ENCODE results near the gene SPTLC2.

The SPTLC2 gene

DNA sequence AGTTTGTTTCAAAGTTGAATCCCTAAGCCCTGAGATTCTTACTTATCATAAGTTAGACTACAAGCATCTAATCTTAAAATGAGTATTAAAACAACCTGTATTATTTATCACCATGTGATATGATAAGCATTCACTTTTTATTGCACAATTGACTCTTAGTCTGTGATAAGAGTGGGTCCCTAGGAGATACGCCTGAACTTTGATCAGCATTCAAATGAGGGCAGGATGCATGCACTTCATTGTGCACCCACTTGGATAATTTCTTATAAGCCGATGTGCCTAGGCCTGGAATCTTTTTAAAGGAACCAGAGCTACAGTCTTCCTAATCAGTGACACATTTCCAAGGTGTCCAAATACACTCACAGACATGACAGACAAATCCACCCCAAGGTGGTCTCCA lies 31.4 kb upstream of the SPTLC2 start:
- Histone ChIP-seq H3K27me3 (ENCODE audit: insufficient read depth, low read depth) (no peaks in the 10 kb centered on the region), H3K36me3 (ENCODE audit: insufficient read depth) (no peaks in the 10 kb centered on the region), H3K9ac (no peak overlapping the region), H4K20me1 (ENCODE audit: insufficient read depth) (no peaks in the 10 kb centered on the region), H3K79me2 (ENCODE audit: insufficient read depth, low read depth) (no peaks in the 10 kb centered on the region), H3K4me1 (ENCODE audit: low read depth, poor library complexity, severe bottlenecking) (no peaks in the 10 kb centered on the region), H3K4me2 (no peak overlapping the region), H3K4me3 (IDR thresholded peaks at IDR 0.05; ENCODE audit: insufficient read depth, low read depth, low read length) (no peak overlapping the region), H3K27ac (no peak overlapping the region), H2AFZ (ENCODE audit: low read depth) (no peak overlapping the region)
- TF ChIP-seq, protein P1, sequence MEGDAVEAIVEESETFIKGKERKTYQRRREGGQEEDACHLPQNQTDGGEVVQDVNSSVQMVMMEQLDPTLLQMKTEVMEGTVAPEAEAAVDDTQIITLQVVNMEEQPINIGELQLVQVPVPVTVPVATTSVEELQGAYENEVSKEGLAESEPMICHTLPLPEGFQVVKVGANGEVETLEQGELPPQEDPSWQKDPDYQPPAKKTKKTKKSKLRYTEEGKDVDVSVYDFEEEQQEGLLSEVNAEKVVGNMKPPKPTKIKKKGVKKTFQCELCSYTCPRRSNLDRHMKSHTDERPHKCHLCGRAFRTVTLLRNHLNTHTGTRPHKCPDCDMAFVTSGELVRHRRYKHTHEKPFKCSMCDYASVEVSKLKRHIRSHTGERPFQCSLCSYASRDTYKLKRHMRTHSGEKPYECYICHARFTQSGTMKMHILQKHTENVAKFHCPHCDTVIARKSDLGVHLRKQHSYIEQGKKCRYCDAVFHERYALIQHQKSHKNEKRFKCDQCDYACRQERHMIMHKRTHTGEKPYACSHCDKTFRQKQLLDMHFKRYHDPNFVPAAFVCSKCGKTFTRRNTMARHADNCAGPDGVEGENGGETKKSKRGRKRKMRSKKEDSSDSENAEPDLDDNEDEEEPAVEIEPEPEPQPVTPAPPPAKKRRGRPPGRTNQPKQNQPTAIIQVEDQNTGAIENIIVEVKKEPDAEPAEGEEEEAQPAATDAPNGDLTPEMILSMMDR (conservative IDR thresholded peaks at IDR 0.05; ENCODE audit: low read depth, low read length): no peak

DNA sequence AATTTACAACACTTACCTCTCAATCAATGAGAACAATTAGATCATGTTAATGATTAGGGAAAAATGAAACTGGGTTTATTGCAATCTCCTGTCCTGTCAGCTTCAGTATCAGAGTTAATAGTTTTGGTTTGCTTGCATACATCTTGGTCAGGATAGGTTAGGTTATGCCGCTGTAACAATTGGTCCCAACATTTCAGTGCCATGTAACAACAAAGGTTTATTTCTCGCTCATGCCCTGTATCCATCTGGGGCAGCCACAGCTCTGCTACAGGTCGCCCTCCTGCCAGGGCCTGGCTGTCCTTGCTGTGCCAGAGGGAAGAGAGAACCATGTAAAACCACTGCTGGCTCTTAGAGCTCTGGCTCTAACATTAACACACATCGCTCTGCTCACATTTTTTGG lies 30.5 kb upstream of the SPTLC2 start:
- no peaks in the 10 kb centered on the region for H3K79me2 ChIP-seq (ENCODE audit: insufficient read depth, low read depth)
- TF ChIP-seq, protein P1 (conservative IDR thresholded peaks at IDR 0.05; ENCODE audit: low read depth, low read length): no peak
- no peak overlapping the region for H2AFZ ChIP-seq (ENCODE audit: low read depth)
- H4K20me1 ChIP-seq (ENCODE audit: insufficient read depth): no peaks in the 10 kb centered on the region
- H3K4me3 ChIP-seq (IDR thresholded peaks at IDR 0.05; ENCODE audit: insufficient read depth, low read depth, low read length): no peak overlapping the region
- H3K9ac ChIP-seq: no peak overlapping the region
- no peaks in the 10 kb centered on the region for H3K27me3 ChIP-seq (ENCODE audit: insufficient read depth, low read depth)
- H3K27ac ChIP-seq: no peak overlapping the region
- no peak overlapping the region for H3K4me2 ChIP-seq
- no peaks in the 10 kb centered on the region for H3K4me1 ChIP-seq (ENCODE audit: low read depth, poor library complexity, severe bottlenecking)
- no peaks in the 10 kb centered on the region for H3K36me3 ChIP-seq (ENCODE audit: insufficient read depth)

DNA sequence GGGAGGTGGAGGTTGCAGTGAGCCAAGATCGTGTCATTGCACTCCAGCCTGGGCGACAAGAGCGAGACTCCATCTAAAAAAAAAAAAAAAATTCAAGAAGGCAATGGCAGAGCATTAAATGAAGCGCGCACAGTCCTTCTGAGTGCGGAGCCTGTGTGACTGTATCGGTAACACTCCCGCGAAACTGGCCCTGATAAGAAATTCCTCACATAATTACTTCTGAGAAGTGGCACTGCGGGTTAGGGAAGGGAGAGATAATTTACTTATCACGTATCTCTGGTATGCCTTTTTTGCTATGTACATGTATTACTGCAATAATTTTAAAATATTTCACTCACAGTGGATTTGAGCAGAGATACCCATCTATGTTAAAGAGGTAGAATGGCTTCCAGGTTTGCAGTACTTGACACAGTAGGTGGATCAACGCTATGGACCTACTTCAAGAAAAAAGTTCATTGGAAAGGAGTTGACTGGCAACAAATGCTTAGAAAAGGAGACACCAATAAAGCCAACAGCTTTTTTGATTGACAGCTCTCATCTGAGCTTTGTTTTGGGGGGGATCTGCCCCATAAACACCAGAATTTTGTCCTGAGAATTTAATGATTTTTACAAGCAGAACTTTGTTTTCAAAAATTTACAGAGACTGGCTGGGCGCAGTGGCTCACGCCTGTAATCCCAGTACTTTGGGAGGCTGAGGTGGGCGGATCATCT lies 29.2 kb upstream of the SPTLC2 start:
- no peaks in the 10 kb centered on the region for H3K27me3 ChIP-seq (ENCODE audit: insufficient read depth, low read depth)
- H3K4me3 ChIP-seq (IDR thresholded peaks at IDR 0.05; ENCODE audit: insufficient read depth, low read depth, low read length): no peak overlapping the region
- no peaks in the 10 kb centered on the region for H3K79me2 ChIP-seq (ENCODE audit: insufficient read depth, low read depth)
- no peaks in the 10 kb centered on the region for H3K36me3 ChIP-seq (ENCODE audit: insufficient read depth)
- H3K9ac ChIP-seq: no peak overlapping the region
- H3K27ac ChIP-seq: no peak overlapping the region
- no peaks in the 10 kb centered on the region for H3K4me1 ChIP-seq (ENCODE audit: low read depth, poor library complexity, severe bottlenecking)
- TF ChIP-seq, protein P1 (conservative IDR thresholded peaks at IDR 0.05; ENCODE audit: low read depth, low read length): no peak
- no peaks in the 10 kb centered on the region for H4K20me1 ChIP-seq (ENCODE audit: insufficient read depth)
- no peak overlapping the region for H2AFZ ChIP-seq (ENCODE audit: low read depth)
- no peak overlapping the region for H3K4me2 ChIP-seq

DNA sequence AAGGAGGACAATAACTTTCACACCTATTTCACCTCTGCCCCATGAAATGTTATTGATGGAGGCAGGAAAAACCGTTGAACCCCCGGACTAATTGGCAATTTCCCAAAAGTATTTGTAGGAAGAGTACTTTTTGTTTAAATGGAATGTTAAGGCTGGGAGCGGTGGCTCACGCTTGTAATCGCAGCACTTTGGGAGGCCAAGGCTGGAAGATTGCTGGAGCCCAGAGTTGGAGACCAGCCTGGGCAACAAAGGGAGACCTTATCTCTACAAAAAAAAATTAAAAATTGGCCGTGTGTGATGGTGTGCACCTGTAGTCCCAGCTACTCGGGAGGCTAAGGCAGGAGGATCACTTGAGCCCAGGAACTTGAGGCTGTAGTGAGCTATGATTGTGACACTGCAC lies 26.0 kb upstream of the SPTLC2 start:
- H3K27me3 ChIP-seq (ENCODE audit: insufficient read depth, low read depth): no peaks in the 10 kb centered on the region
- H3K79me2 ChIP-seq (ENCODE audit: insufficient read depth, low read depth): no peaks in the 10 kb centered on the region
- no peak overlapping the region for H3K4me2 ChIP-seq
- no peaks in the 10 kb centered on the region for H3K36me3 ChIP-seq (ENCODE audit: insufficient read depth)
- no peak overlapping the region for H2AFZ ChIP-seq (ENCODE audit: low read depth)
- no peaks in the 10 kb centered on the region for H3K4me1 ChIP-seq (ENCODE audit: low read depth, poor library complexity, severe bottlenecking)
- H3K27ac ChIP-seq: no peak overlapping the region
- TF ChIP-seq, protein P1 (conservative IDR thresholded peaks at IDR 0.05; ENCODE audit: low read depth, low read length): no peak
- no peak overlapping the region for H3K4me3 ChIP-seq (IDR thresholded peaks at IDR 0.05; ENCODE audit: insufficient read depth, low read depth, low read length)
- H3K9ac ChIP-seq: no peak overlapping the region
- no peaks in the 10 kb centered on the region for H4K20me1 ChIP-seq (ENCODE audit: insufficient read depth)
